ENCODE results near the gene CYP26B1.

Gene CYP26B1

GRCh38 chr2:72085513-72085912 is 62.1 kb downstream of the CYP26B1 start:
- intact Hi-C loops (cut with DNase I; ENCODE audit: low total_unique reads) = no loop called here
- Histone ChIP-seq H3K27ac (no peak overlapping the region), H3K9me3 (no peaks in the 10 kb centered on the region), H3K4me1 (no peaks in the 10 kb centered on the region), H3K4me3 (no peak overlapping the region), H3K36me3 (no peaks in the 10 kb centered on the region), H3K27me3 (peaks cover 0 to 21% of the 10 kb centered on the region in 2 donors)
- no peak for TF ChIP-seq CTCF (IDR thresholded peaks at IDR 0.05)
- DNase-seq = no peak

GRCh38 chr2:72085036-72085435 is 62.6 kb downstream of the CYP26B1 start:
- H3K4me1 ChIP-seq = no peaks in the 10 kb centered on the region
- no peak for DNase-seq
- H3K9me3 ChIP-seq = no peaks in the 10 kb centered on the region
- H3K36me3 ChIP-seq = no peaks in the 10 kb centered on the region
- H3K4me3 ChIP-seq = no peak overlapping the region
- H3K27me3 ChIP-seq = peaks cover 0 to 16% of the 10 kb centered on the region in 2 donors
- intact Hi-C loops (cut with DNase I; ENCODE audit: low total_unique reads) = no loop called here
- TF ChIP-seq CTCF (IDR thresholded peaks at IDR 0.05) = no peak
- no peak overlapping the region for H3K27ac ChIP-seq

- intact Hi-C loops (cut with DNase I; ENCODE audit: low total_unique reads) = no loop called here
- Histone ChIP-seq H3K4me3 (no peak overlapping the region), H3K36me3 (no peaks in the 10 kb centered on the region), H3K9me3 (no peaks in the 10 kb centered on the region), H3K4me1 (no peaks in the 10 kb centered on the region), H3K27me3 (peaks cover 0 to 16% of the 10 kb centered on the region in 2 donors), H3K27ac (no peak overlapping the region)
- DNase-seq = no peak
- no peak for TF ChIP-seq CTCF (IDR thresholded peaks at IDR 0.05)
Measured at GRCh38 chr2:72084584-72084976, 63.1 kb downstream of the CYP26B1 start.

GRCh38 chr2:72083751-72084583 is 63.7 kb downstream of the CYP26B1 start:
- Histone ChIP-seq H3K4me3 (no peak overlapping the region), H3K27me3 (peaks cover 0 to 16% of the 10 kb centered on the region in 2 donors), H3K27ac (no peak overlapping the region), H3K9me3 (no peaks in the 10 kb centered on the region), H3K4me1 (no peaks in the 10 kb centered on the region), H3K36me3 (no peaks in the 10 kb centered on the region)
- TF ChIP-seq CTCF (IDR thresholded peaks at IDR 0.05) = no peak
- no peak for DNase-seq
- intact Hi-C loops (cut with DNase I; ENCODE audit: low total_unique reads) = no loop called here

- Histone ChIP-seq H3K36me3 (no peaks in the 10 kb centered on the region), H3K4me3 (no peak overlapping the region), H3K27ac (no peak overlapping the region), H3K4me1 (no peaks in the 10 kb centered on the region), H3K27me3 (peaks cover 0 to 16% of the 10 kb centered on the region in 2 donors), H3K9me3 (no peaks in the 10 kb centered on the region)
- TF ChIP-seq CTCF (IDR thresholded peaks at IDR 0.05) = no peak
- no peak for DNase-seq
- intact Hi-C loops (cut with DNase I; ENCODE audit: low total_unique reads) = no loop called here
Measured at GRCh38 chr2:72082887-72083286, 64.8 kb downstream of the CYP26B1 start.

Data from tibial artery (tissue), 4 donors.